H9 (cell line): ENCODE data around the gene NOXA1. TPM values are rescaled to one million over a fixed set of nuclear protein-coding genes. Genes with fewer than 3 reads are reported as not detected.

Experiments used
- DNase-seq: peaks from one replicate; pipeline ENCODE4 v3.0.0-alpha.2; 2017
- H2AFZ ChIP-seq: one replicate; pipeline ENCODE4 v1.6.1; 2013; ENCODE audit warnings: mild to moderate bottlenecking, low read length, control low read depth, moderate library complexity
- H2AK5ac ChIP-seq: 2 replicates; pipeline ENCODE4 v1.6.1; 2013; ENCODE audit warnings: low read length, control low read depth, mixed read lengths; ENCODE audit not compliant: insufficient read length
- H2BK120ac ChIP-seq: one replicate; pipeline ENCODE4 v1.6.1; 2013; ENCODE audit warnings: low read depth, mild to moderate bottlenecking, low read length, control low read depth, inconsistent platforms; ENCODE audit not compliant: poor library complexity, severe bottlenecking
- H2BK12ac ChIP-seq: 2 replicates; pipeline ENCODE4 v1.6.1; 2013; ENCODE audit warnings: low read length, control low read depth, mixed read lengths, low read depth; ENCODE audit not compliant: insufficient read length
- H2BK15ac ChIP-seq: 2 replicates; pipeline ENCODE4 v1.6.1; 2013; ENCODE audit warnings: low read depth, low read length, control low read depth
- H2BK20ac ChIP-seq: one replicate; pipeline ENCODE4 v1.6.1; 2013; ENCODE audit warnings: low read depth, mild to moderate bottlenecking, low read length, control low read depth, inconsistent platforms; ENCODE audit not compliant: poor library complexity, severe bottlenecking
- H2BK5ac ChIP-seq: 2 replicates; pipeline ENCODE4 v1.6.1; 2013; ENCODE audit warnings: low read length, control low read depth, mixed read lengths; ENCODE audit not compliant: insufficient read length
- H3K14ac ChIP-seq: 2 replicates; pipeline ENCODE4 v1.6.1; 2013; ENCODE audit warnings: low read length, control low read depth; ENCODE audit not compliant: insufficient read depth
- H3K18ac ChIP-seq: 2 replicates; pipeline ENCODE4 v1.6.1; 2013; ENCODE audit warnings: low read depth, mild to moderate bottlenecking, mixed read lengths, low read length, control low read depth; ENCODE audit not compliant: insufficient read length
- H3K23ac ChIP-seq: 2 replicates; pipeline ENCODE4 v1.6.1; 2013; ENCODE audit warnings: low read length, control low read depth, mixed read lengths, low read depth; ENCODE audit not compliant: insufficient read length
- H3K23me2 ChIP-seq: 2 replicates; pipeline ENCODE4 v1.6.1; 2013; ENCODE audit warnings: low read depth, mild to moderate bottlenecking, mixed read lengths, low read length, control low read depth; ENCODE audit not compliant: insufficient read length, poor library complexity, severe bottlenecking
- H3K27ac ChIP-seq: 2 replicates; pipeline ENCODE4 v1.5.1; 2013; ENCODE audit warnings: low read length, control low read depth, mixed read lengths, low read depth; ENCODE audit not compliant: insufficient read length
- H3K27me3 ChIP-seq: 2 replicates; pipeline ENCODE4 v1.6.1; 2013; ENCODE audit warnings: low read length, control low read depth, inconsistent platforms; ENCODE audit not compliant: insufficient read depth
- H3K4ac ChIP-seq: 2 replicates; pipeline ENCODE4 v1.6.1; 2013; ENCODE audit warnings: low read depth, mild to moderate bottlenecking, control low read depth, inconsistent platforms, low read length, moderate library complexity
- H3K4me1 ChIP-seq: 2 replicates; pipeline ENCODE4 v1.6.1; 2013; ENCODE audit warnings: low read length, control low read depth, inconsistent platforms; ENCODE audit not compliant: insufficient read depth
- H3K4me2 ChIP-seq: 2 replicates; pipeline ENCODE4 v1.6.1; 2013; ENCODE audit warnings: low read length, control low read depth, mixed read lengths; ENCODE audit not compliant: insufficient read length, insufficient read depth
- H3K56ac ChIP-seq: 2 replicates; pipeline ENCODE4 v1.6.1; 2013; ENCODE audit warnings: low read depth, mild to moderate bottlenecking, mixed read lengths, low read length, control low read depth; ENCODE audit not compliant: insufficient read length
- H3K79me1 ChIP-seq: 2 replicates; pipeline ENCODE4 v1.6.1; 2013; ENCODE audit warnings: low read depth, mild to moderate bottlenecking, moderate library complexity, low read length, control low read depth, inconsistent platforms; ENCODE audit not compliant: insufficient read depth, poor library complexity, severe bottlenecking
- H3K79me2 ChIP-seq: 2 replicates; pipeline ENCODE4 v1.6.1; 2013; ENCODE audit warnings: low read length, control low read depth, inconsistent platforms; ENCODE audit not compliant: insufficient read depth
- H3K9ac ChIP-seq: 2 replicates; pipeline ENCODE4 v1.6.1; 2013; ENCODE audit warnings: low read length, control low read depth, mixed read lengths; ENCODE audit not compliant: insufficient read length; ENCODE audit errors: extremely low read depth
- H3K9me3 ChIP-seq: one replicate; pipeline ENCODE4 v1.6.1; 2013; ENCODE audit warnings: low read depth, low read length, inconsistent platforms; ENCODE audit not compliant: control insufficient read depth
- H3T11ph ChIP-seq: one replicate; pipeline ENCODE4 v1.6.1; 2013; ENCODE audit warnings: mild to moderate bottlenecking, low read length, control low read depth, inconsistent platforms
- H4K20me1 ChIP-seq: one replicate; pipeline ENCODE4 v1.6.1; 2013; ENCODE audit not compliant: control insufficient read depth, insufficient read length, insufficient read depth
- H4K5ac ChIP-seq: 2 replicates; pipeline ENCODE4 v1.6.1; 2013; ENCODE audit warnings: low read depth, mild to moderate bottlenecking, mixed read lengths, low read length, control low read depth; ENCODE audit not compliant: insufficient read length
- H4K8ac ChIP-seq: replicated peaks from 2 replicates; pipeline ENCODE4 v1.6.1; 2013; ENCODE audit warnings: low read length, control low read depth, mixed read lengths, low read depth; ENCODE audit not compliant: insufficient read length
- H4K91ac ChIP-seq: 2 replicates; pipeline ENCODE4 v1.6.1; 2013; ENCODE audit warnings: low read depth, mild to moderate bottlenecking, moderate library complexity, mixed read lengths, low read length, control low read depth; ENCODE audit not compliant: insufficient read length
- H3K27ac Mint-ChIP-seq, 3 experiments: 2 replicates in 2 of 3; 3 replicates in 1 of 3; pipeline ENCODE4 v1.8.0; 2020 to 2021; ENCODE audit warnings: mixed read lengths in 3 of 3, mild to moderate bottlenecking in 1 of 3, moderate library complexity in 1 of 3
- H3K27me3 Mint-ChIP-seq: 2 replicates; pipeline ENCODE4 v1.8.0; 2021; ENCODE audit warnings: low read depth, mild to moderate bottlenecking, moderate library complexity, mixed read lengths
- H3K36me3 Mint-ChIP-seq, 3 experiments: 2 replicates in 2 of 3; 3 replicates in 1 of 3; pipeline ENCODE4 v1.8.0; 2020 to 2021; ENCODE audit warnings: low read depth in 3 of 3, mixed read lengths in 3 of 3; ENCODE audit not compliant: insufficient read depth in 1 of 3
- H3K4me1 Mint-ChIP-seq, 2 experiments: 2 replicates each; pipeline ENCODE4 v1.8.0; 2020; ENCODE audit warnings: mixed read lengths in 2 of 2
- H3K4me3 Mint-ChIP-seq, 2 experiments: 2 replicates in 1 of 2; 3 replicates in 1 of 2; pipeline ENCODE4 v1.8.0; 2020 to 2021; ENCODE audit warnings: mild to moderate bottlenecking in 2 of 2, mixed read lengths in 2 of 2, moderate library complexity in 1 of 2
- H3K9me3 Mint-ChIP-seq, 2 experiments: 2 replicates in 1 of 2; 3 replicates in 1 of 2; pipeline ENCODE4 v1.8.0; 2020; ENCODE audit warnings: mild to moderate bottlenecking in 2 of 2, mixed read lengths in 2 of 2, moderate library complexity in 1 of 2
- CTCF ChIP-seq: fragments of 200-600 bp; sonication (generic); conservative IDR thresholded peaks from 3 replicates; pipeline ENCODE4 v1.8.0; 2021; ENCODE audit warnings: antibody characterized with exemption, mild to moderate bottlenecking
- WGBS: extraction: QIAGEN DNeasy Blood & Tissue Kit; methylation state at CpG from one replicate; pipeline ENCODE4 v1.1.7; 2013; ENCODE audit warnings: missing lambda C conversion rate, low lambda C conversion rate, mixed read lengths; ENCODE audit not compliant: insufficient read length; ENCODE audit errors: extremely low coverage; 5-methylcytosine and 5-hydroxymethylcytosine counted together
- total RNA-seq: library from RNA; stranded (reverse); gene quantifications from 2 replicates; pipeline ENCODE4 v1.2.1, GENCODE V29; 2021

Gene NOXA1
- total RNA-seq, 1 experiment from 2014 or later, result 2.0 TPM

GRCh38 chr9:137398561-137399468 lies 24.4 kb upstream of the NOXA1 start:
- Mint-ChIP-seq H3K27ac (no peak overlapping the region; a peak in 1 of 7 replicates), H3K4me1 (no peaks in the 10 kb centered on the region), H3K27me3 (no peaks in the 10 kb centered on the region; the same call in 1 of the 2 replicates), H3K4me3 (no peak overlapping the region), H3K36me3 (peaks cover 12 to 21% (median 20%) of the 10 kb centered on the region in 3 experiments), H3K9me3 (peaks cover 10 to 13% of the 10 kb centered on the region in 2 experiments)
- Histone ChIP-seq H3K14ac (no peak overlapping the region; the same call in 1 of the 2 replicates), H3K56ac (no peak overlapping the region), H2AFZ (no peak overlapping the region), H3K4me2 (no peak overlapping the region), H3K79me2 (no peaks in the 10 kb centered on the region), H2BK20ac (no peak overlapping the region), H2AK5ac (no peak overlapping the region), H2BK12ac (no peak overlapping the region), H2BK15ac (no peak overlapping the region), H4K8ac (no peak overlapping the region), H3K27ac (no peak overlapping the region), H3K9ac (no peak overlapping the region), H3K9me3 (no peaks in the 10 kb centered on the region), H3K4ac (no peak overlapping the region), H4K5ac (no peak overlapping the region), H3K4me1 (no peaks in the 10 kb centered on the region), H3T11ph (no peak overlapping the region), H4K20me1 (no peaks in the 10 kb centered on the region), H3K23ac (no peak overlapping the region), H2BK120ac (no peak overlapping the region), H2BK5ac (no peak overlapping the region), H3K27me3 (no peaks in the 10 kb centered on the region), H4K91ac (no peak overlapping the region), H3K18ac (no peak overlapping the region), H3K23me2 (no peaks in the 10 kb centered on the region), H3K79me1 (no peaks in the 10 kb centered on the region)
- no CpG with 5 or more reads among the region's 60 CpGs for WGBS
- no peak for TF ChIP-seq CTCF
- no peak for DNase-seq
